ENCODE results near the gene AMPD3.

Gene AMPD3

GRCh38 chr11:10454878-10455631 is at the start of gene AMPD3:
Gene AMPD3, plus strand, starts transcription at chr11:10455264. Its CDS starts 6,256 bp downstream, at chr11:10461520.
- intact Hi-C loops (cut with micrococcal nuclease), result loop anchor here (2.0 to 5.0 kb wide), 2 partner anchors 16 to 47 kb away; no protein-coding TSS in a partner anchor
- Mint-ChIP-seq H3K27me3 (peaks cover 3% of the 10 kb centered on the region), H3K36me3 (ENCODE audit: low read depth) (peaks cover 9% of the 10 kb centered on the region), H3K9me3 (no peaks in the 10 kb centered on the region), H3K27ac (peak within 1 kb of the TSS; percentile 89), H3K4me1 (ENCODE audit: low read depth) (peaks cover 77% of the 10 kb centered on the region), H3K4me3 (peak within 1 kb of the TSS; percentile 89)

DNA sequence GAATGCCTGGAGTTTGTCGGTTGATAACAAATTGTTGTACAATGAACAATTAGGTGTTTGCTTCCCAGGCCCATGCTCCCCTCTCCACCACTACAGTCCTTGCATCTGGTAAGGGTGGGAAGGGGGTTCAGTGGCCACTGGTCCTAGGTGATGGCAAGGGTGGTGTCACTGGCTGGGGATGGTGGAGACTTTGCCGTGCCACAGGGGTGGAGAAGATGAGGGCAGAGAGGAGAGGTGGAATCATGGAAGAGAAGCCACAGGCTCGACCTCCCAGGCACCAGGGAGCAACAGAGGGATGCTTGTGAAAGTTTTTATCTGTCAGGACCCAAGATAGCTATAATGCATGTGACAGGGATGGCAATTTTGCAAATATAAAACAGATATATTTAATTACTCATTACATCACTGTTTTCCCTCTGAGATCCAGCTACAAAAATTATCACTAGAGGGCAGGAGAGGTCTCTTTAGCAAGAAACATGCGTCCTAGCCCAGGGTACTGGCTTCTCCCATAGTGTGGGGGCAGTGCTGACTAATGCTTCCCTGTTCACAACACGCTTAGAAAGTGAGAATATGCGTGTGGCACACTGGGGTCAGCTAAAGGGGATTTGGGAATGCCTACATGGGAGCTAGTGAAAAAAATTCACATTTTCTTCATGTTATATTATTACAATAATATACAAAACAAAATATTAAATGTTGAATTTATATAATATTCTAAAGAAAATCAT is 49.0 kb upstream of the AMPD3 start:
- Mint-ChIP-seq H3K9me3 (no peaks in the 10 kb centered on the region), H3K36me3 (ENCODE audit: low read depth) (no peaks in the 10 kb centered on the region)

GRCh38 chr11:10407055-10407454 is 48.0 kb upstream of the AMPD3 start:
- intact Hi-C loops (cut with micrococcal nuclease), result no loop called here

More for the DNA sequence above, 49.0 kb upstream of the AMPD3 start:
- Mint-ChIP-seq H3K27me3 (peaks cover 4% of the 10 kb centered on the region), H3K4me1 (ENCODE audit: low read depth) (peaks cover 55% of the 10 kb centered on the region), H3K4me3 (no peak overlapping the region), H3K27ac (no peak overlapping the region)
- intact Hi-C loops (cut with micrococcal nuclease), result loop anchor here (1.0 kb wide), 1 partner anchor 329 kb away; no protein-coding TSS in a partner anchor

DNA sequence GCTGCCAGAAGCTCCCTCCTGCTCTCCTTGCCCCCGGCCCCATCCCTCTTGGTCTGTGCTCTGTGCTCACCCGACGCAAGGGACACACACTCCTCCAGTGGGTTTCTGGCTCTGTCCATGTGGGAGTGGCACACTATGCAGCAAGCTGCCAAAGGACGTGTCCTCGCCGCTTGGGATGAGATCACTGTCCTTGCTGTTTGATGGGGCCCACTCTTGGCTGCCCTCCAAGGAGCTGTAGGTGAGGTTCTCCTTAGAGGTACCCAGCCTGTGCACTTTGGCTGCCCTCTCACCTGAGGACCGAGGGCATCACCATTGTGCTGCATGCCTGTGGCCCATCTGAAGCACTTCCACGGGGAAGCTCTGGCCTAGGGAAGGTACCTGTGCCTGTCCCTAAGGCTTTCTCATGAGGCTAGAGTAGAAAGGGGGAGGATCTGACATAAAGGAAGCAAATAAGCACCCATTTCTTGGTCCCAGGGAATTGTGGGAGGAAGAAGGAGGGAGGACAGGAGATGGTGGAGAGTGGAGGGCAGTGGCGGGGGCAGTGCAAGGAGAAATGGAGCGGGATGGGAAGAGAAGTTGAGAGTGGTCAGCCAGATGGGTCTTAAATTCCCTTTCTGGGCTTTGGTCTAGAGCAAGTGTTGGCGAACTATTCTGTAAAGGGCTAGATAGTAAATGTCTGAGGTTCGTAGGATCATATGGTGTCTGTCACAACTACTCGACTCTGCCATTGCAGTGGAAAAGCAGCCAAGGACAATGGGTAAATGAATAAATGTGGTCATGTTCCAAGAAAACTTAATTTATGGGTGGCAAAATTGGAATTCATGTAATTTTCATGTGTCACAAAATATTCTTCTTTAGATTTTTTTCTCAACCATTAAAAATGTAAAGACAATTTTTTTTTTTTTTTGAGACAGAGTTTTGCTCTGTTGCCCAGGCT is 47.0 kb upstream of the AMPD3 start:
- H3K36me3 Mint-ChIP-seq (ENCODE audit: low read depth), result no peaks in the 10 kb centered on the region
- peaks cover 48% of the 10 kb centered on the region for H3K4me1 Mint-ChIP-seq (ENCODE audit: low read depth)
- no peak overlapping the region for H3K4me3 Mint-ChIP-seq
- intact Hi-C loops (cut with micrococcal nuclease), result no loop called here
- H3K27ac Mint-ChIP-seq, result no peak overlapping the region
- H3K27me3 Mint-ChIP-seq, result peaks cover 3% of the 10 kb centered on the region
- H3K9me3 Mint-ChIP-seq, result no peaks in the 10 kb centered on the region

More at GRCh38 chr11:10407055-10407454, 48.0 kb upstream of the AMPD3 start:
- H3K9me3 Mint-ChIP-seq, result no peaks in the 10 kb centered on the region
- H3K4me3 Mint-ChIP-seq, result no peak overlapping the region
- no peaks in the 10 kb centered on the region for H3K36me3 Mint-ChIP-seq (ENCODE audit: low read depth)
- peaks cover 5% of the 10 kb centered on the region for H3K27me3 Mint-ChIP-seq
- H3K27ac Mint-ChIP-seq, result no peak overlapping the region
- H3K4me1 Mint-ChIP-seq (ENCODE audit: low read depth), result peaks cover 50% of the 10 kb centered on the region

DNA sequence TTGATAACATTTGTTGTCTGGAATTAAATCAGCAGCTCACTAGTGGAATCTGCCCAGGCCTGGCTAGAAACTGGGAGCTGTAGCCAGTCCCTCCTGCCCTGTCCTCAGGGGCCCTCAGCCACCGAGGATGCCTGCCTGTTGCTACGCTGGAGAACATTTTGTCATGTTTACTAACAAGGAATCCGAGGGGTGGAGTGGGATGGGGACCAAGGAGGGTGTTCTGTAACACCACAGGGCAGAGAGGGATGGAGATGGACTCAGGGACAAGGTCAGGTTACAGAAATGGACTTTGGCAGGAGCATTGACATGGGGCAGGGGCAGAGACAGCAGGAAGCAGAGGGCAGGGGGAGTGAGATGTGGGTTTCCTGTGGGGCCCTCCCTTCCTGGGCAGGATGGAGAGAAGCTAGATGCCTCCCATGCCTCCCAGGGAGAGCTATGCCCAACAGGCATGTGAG is 45.8 kb upstream of the AMPD3 start:
- Mint-ChIP-seq H3K36me3 (ENCODE audit: low read depth) (no peaks in the 10 kb centered on the region), H3K27ac (peak overlapping the region; percentile 21), H3K27me3 (peaks cover 2% of the 10 kb centered on the region), H3K4me1 (ENCODE audit: low read depth) (peaks cover 59% of the 10 kb centered on the region), H3K9me3 (no peaks in the 10 kb centered on the region), H3K4me3 (no peak overlapping the region)
- intact Hi-C loops (cut with micrococcal nuclease), result no loop called here

DNA sequence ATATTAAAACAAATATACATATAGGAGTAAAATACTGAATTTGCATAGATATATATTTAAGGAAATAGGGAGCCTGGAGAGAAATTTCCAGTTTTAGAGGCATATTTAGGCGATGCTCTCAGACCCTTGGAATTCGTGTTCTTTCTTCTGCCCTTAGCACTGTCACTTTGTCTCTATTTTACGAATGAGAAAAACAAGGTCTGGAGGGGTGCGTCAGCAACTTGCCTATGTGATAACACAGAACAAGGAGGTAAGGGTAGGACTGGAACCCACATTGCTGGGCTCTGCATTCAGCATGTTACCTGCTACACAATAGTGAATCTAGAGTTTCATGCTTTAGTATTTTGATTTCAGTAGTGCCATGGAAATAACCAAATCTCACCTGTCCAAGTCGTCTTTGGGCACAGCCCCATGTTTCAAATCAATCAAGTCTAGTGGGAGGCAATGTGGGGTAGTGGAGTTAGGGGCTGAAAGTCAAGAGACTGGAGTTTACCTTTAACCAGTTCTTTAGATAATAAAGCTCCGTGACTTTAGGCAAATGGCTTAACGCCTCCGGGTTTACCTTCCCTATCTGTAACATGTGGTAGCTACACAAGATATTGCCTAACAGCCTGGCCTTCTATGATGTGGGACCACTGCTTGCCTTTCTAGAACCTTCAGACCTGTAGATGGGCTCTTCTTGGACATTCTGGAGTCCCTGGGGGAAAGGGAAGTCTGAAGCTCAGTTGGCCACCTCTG is 44.8 kb upstream of the AMPD3 start:
- intact Hi-C loops (cut with micrococcal nuclease), result loop anchor here (5.0 kb wide), 1 partner anchor 92 kb away; no protein-coding TSS in a partner anchor
- Mint-ChIP-seq H3K4me3 (no peak overlapping the region), H3K27me3 (peaks cover 2% of the 10 kb centered on the region), H3K36me3 (ENCODE audit: low read depth) (no peaks in the 10 kb centered on the region), H3K27ac (no peak overlapping the region), H3K9me3 (no peaks in the 10 kb centered on the region), H3K4me1 (ENCODE audit: low read depth) (peaks cover 69% of the 10 kb centered on the region)

DNA sequence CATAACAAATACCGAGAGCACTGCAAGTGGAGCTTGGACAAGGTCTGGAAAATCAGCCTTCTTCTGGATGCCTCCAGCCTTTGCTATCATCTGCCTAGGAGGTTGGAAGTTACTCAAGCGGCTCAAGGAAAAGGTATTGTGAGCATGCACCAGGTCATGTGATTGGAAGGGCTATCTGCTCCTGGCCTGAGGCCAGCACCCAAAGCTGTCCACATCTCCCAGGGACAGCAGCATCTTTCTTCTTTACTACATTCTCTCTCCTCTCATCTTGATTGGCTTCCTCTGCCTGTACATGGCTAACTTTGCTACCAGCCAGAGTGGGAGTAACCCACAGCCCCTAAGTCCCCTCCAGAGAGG is 44.2 kb upstream of the AMPD3 start:
- Mint-ChIP-seq H3K36me3 (ENCODE audit: low read depth) (no peaks in the 10 kb centered on the region), H3K9me3 (no peaks in the 10 kb centered on the region), H3K27ac (no peak overlapping the region), H3K4me1 (ENCODE audit: low read depth) (peaks cover 70% of the 10 kb centered on the region), H3K4me3 (no peak overlapping the region), H3K27me3 (peaks cover 2% of the 10 kb centered on the region)
- intact Hi-C loops (cut with micrococcal nuclease), result loop anchor here (5.0 kb wide), 1 partner anchor 91 kb away; no protein-coding TSS in a partner anchor

- Mint-ChIP-seq H3K4me3 (no peak overlapping the region), H3K9me3 (no peaks in the 10 kb centered on the region), H3K27me3 (peaks cover 2% of the 10 kb centered on the region), H3K4me1 (ENCODE audit: low read depth) (peaks cover 73% of the 10 kb centered on the region), H3K27ac (no peak overlapping the region), H3K36me3 (ENCODE audit: low read depth) (no peaks in the 10 kb centered on the region)
- intact Hi-C loops (cut with micrococcal nuclease), result loop anchor here (2.0 to 5.0 kb wide), 2 partner anchors 90 to 243 kb away; no protein-coding TSS in a partner anchor
These were observed 42.8 kb upstream of the AMPD3 start for GRCh38 chr11:10412266-10412665.

DNA sequence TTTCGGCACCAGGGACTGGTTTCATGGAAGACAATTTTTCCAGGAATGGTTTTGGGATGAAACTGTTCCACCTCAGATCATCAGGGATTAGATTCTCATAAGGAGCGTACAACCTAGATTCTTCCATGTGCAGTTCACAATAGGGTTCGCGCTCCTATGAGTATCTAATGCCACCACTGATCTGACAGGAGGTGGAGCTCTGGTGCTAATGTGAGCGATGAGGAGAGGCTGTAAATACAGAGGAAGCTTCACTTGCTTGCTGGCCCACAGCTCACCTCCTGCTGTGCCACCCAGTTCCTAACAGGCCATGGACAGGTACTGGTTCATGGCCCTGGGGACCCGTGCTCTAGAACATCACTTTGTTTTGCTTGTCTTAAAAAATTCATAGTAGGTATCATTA is 41.8 kb upstream of the AMPD3 start:
- peaks cover 63% of the 10 kb centered on the region for H3K4me1 Mint-ChIP-seq (ENCODE audit: low read depth)

DNA sequence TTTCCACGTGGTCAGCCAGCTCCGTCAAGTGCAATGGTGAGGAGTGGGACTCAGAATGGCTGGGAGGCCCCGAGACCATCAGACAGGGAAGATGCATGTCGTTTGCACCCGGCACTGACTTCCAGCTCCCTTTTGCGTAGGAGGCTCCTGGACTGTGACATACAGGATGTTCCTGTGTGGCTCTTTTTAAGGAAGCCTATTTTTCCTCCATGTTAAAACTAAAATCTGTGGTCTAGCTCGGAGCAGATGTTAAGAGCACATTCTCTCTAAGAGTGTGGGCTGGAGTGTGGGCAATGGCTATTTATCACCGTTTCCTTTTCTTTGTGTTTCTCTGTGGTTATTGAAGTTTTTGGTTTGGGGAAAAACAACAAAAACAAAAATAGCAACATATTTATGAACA is 40.9 kb upstream of the AMPD3 start:
- Mint-ChIP-seq H3K4me3 (peak overlapping the region; percentile 21), H3K4me1 (ENCODE audit: low read depth) (peaks cover 56% of the 10 kb centered on the region), H3K27me3 (peaks cover 2% of the 10 kb centered on the region), H3K27ac (peak overlapping the region; percentile 78), H3K9me3 (no peaks in the 10 kb centered on the region), H3K36me3 (ENCODE audit: low read depth) (no peaks in the 10 kb centered on the region)
- intact Hi-C loops (cut with micrococcal nuclease), result loop anchor here (1.0 to 5.0 kb wide), 3 partner anchors 22 to 88 kb away; no protein-coding TSS in a partner anchor

More for the DNA sequence above, 41.8 kb upstream of the AMPD3 start:
- Mint-ChIP-seq H3K4me3 (no peak overlapping the region), H3K27me3 (peaks cover 2% of the 10 kb centered on the region), H3K36me3 (ENCODE audit: low read depth) (no peaks in the 10 kb centered on the region), H3K27ac (peak overlapping the region; percentile 78), H3K9me3 (no peaks in the 10 kb centered on the region)
- intact Hi-C loops (cut with micrococcal nuclease), result loop anchor here (2.0 to 5.0 kb wide), 2 partner anchors 89 to 242 kb away; no protein-coding TSS in a partner anchor

DNA sequence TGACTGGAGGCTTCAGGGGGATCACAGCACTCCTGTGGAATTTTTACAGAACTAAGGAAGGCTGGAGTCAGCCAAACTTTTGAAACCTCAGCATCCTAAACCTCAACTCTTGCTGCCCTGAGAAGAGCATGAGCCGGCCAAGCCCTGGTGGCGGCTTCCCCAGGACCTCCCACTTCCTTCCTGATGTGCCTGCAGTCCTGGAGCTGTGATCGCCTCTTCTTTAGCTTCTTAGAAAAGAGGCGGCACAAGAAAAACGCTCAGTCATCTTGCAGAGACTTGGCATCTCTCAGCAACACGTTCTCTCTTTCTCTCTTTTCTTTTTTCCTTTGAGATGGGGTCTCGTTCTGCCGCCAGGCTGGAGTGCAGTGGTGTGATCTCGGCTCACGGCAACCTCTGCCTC is 40.4 kb upstream of the AMPD3 start:
- Mint-ChIP-seq H3K27me3 (peaks cover 2% of the 10 kb centered on the region), H3K27ac (peak overlapping the region; percentile 78), H3K4me1 (ENCODE audit: low read depth) (peaks cover 52% of the 10 kb centered on the region), H3K36me3 (ENCODE audit: low read depth) (no peaks in the 10 kb centered on the region), H3K4me3 (peak overlapping the region; percentile 61), H3K9me3 (no peaks in the 10 kb centered on the region)
- intact Hi-C loops (cut with micrococcal nuclease), result loop anchor here (1.0 to 5.0 kb wide), 3 partner anchors 22 to 88 kb away; no protein-coding TSS in a partner anchor

- no peaks in the 10 kb centered on the region for H3K36me3 Mint-ChIP-seq (ENCODE audit: low read depth)
- intact Hi-C loops (cut with micrococcal nuclease), result loop anchor here (2.0 kb wide), 1 partner anchor 43 kb away; no protein-coding TSS in a partner anchor
- H3K9me3 Mint-ChIP-seq, result no peaks in the 10 kb centered on the region
- peaks cover 2% of the 10 kb centered on the region for H3K27me3 Mint-ChIP-seq
- H3K4me3 Mint-ChIP-seq, result no peak overlapping the region
- peak overlapping the region; percentile 78 for H3K27ac Mint-ChIP-seq
- H3K4me1 Mint-ChIP-seq (ENCODE audit: low read depth), result peaks cover 50% of the 10 kb centered on the region
These were observed 39.2 kb upstream of the AMPD3 start for GRCh38 chr11:10415817-10416392.

Measured in dendritic cell treated with granulocyte-macrophage colony-stimulating factor and Interleukin-4, amounts not matched to agents 40 ng/mL and 50 ng/mL, for 4 days (primary cell).